GM06990 (cell line): ENCODE measurements around the gene ALOX12.

ENCODE experiments used
- DNase-seq: peaks from one replicate; pipeline ENCODE4 v3.0.0-alpha.2; 2011; ENCODE audit not compliant: insufficient read length; ENCODE audit errors: extremely low read depth
- H3K27me3 ChIP-seq: replicated peaks from 2 replicates; pipeline ENCODE4 v1.6.0; 2011; ENCODE audit warnings: low read length; ENCODE audit not compliant: control insufficient read depth, insufficient read depth
- H3K36me3 ChIP-seq: 2 replicates; pipeline ENCODE4 v1.5.1; 2011; ENCODE audit warnings: low read length; ENCODE audit not compliant: control insufficient read depth, insufficient read depth
- H3K4me3 ChIP-seq: replicated peaks from 2 replicates; pipeline ENCODE4 v1.5.1; 2011; ENCODE audit warnings: low read depth, mild to moderate bottlenecking, control low read depth, low read length
- TF ChIP-seq, protein P1 (sequence below): IDR thresholded peaks from 2 replicates; pipeline ENCODE4 v1.5.1; 2011; ENCODE audit warnings: low read length, control low read depth, mild to moderate bottlenecking, inconsistent platforms; ENCODE audit not compliant: insufficient read depth, poor library complexity, severe bottlenecking

ALOX12 gene

GRCh38 chr17:6997171-6997570 lies 1.3 kb downstream of the ALOX12 start:
- TF ChIP-seq, protein P1, sequence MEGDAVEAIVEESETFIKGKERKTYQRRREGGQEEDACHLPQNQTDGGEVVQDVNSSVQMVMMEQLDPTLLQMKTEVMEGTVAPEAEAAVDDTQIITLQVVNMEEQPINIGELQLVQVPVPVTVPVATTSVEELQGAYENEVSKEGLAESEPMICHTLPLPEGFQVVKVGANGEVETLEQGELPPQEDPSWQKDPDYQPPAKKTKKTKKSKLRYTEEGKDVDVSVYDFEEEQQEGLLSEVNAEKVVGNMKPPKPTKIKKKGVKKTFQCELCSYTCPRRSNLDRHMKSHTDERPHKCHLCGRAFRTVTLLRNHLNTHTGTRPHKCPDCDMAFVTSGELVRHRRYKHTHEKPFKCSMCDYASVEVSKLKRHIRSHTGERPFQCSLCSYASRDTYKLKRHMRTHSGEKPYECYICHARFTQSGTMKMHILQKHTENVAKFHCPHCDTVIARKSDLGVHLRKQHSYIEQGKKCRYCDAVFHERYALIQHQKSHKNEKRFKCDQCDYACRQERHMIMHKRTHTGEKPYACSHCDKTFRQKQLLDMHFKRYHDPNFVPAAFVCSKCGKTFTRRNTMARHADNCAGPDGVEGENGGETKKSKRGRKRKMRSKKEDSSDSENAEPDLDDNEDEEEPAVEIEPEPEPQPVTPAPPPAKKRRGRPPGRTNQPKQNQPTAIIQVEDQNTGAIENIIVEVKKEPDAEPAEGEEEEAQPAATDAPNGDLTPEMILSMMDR: no peak
- H3K36me3 ChIP-seq: peaks cover 17% of the 10 kb centered on the region
- no peaks in the 10 kb centered on the region for H3K27me3 ChIP-seq
- DNase-seq: no peak
- H3K4me3 ChIP-seq: no peak overlapping the region

DNA sequence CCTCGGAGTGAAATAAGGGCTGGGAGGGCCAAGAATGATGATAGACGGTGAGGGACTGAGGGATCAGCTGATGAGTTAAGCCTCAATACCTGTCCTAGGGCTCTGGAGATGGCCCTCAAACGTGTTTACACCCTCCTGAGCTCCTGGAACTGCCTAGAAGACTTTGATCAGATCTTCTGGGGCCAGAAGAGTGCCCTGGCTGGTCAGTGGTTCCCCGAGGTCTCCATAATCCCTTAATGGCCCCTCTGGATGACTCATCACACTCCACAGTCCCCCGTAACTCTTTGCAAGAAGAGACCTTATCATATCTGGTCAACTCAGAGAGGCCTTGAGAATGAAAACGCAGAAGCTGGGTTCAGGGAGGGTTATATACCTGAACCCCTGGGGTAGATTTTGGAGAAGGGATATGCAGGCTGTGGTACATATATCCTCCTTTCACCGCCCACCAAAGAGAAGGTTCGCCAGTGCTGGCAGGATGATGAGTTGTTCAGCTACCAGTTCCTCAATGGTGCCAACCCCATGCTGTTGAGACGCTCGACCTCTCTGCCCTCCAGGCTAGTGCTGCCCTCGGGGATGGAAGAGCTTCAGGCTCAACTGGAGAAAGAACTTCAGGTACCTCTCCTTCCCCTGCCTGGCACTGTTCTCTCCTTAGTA lies 3.1 kb downstream of the ALOX12 start:
- H3K27me3 ChIP-seq: no peaks in the 10 kb centered on the region
- TF ChIP-seq, protein P1: no peak
- H3K4me3 ChIP-seq: no peak overlapping the region
- DNase-seq: no peak
- peaks cover 20% of the 10 kb centered on the region for H3K36me3 ChIP-seq

- H3K4me3 ChIP-seq: no peak overlapping the region
- H3K36me3 ChIP-seq: peaks cover 20% of the 10 kb centered on the region
- DNase-seq: peak; percentile 59
- TF ChIP-seq, protein P1: peak; percentile 68
- H3K27me3 ChIP-seq: no peaks in the 10 kb centered on the region
Measured at GRCh38 chr17:7001318-7001961, 5.6 kb downstream of the ALOX12 start.

- Histone ChIP-seq H3K27me3 (no peaks in the 10 kb centered on the region), H3K4me3 (no peak overlapping the region), H3K36me3 (peaks cover 14% of the 10 kb centered on the region)
- TF ChIP-seq, protein P1: no peak
- no peak for DNase-seq
Measured at GRCh38 chr17:7002288-7003047, 6.6 kb downstream of the ALOX12 start.

GRCh38 chr17:7003745-7004144 lies 7.9 kb downstream of the ALOX12 start:
- no peak for DNase-seq
- Histone ChIP-seq H3K4me3 (no peak overlapping the region), H3K27me3 (no peaks in the 10 kb centered on the region), H3K36me3 (peaks cover 12% of the 10 kb centered on the region)
- TF ChIP-seq, protein P1: no peak
